GM18517 (cell line): ENCODE measurements around the gene TSGA10IP.

ENCODE experiments used
- ATAC-seq: cut with Tn5 transposase; IDR thresholded peaks from one replicate; pipeline ENCODE4 v1.9.1; 2021; ENCODE audit warnings: mild to moderate bottlenecking, moderate library complexity; ENCODE audit not compliant: unreplicated experiment

The TSGA10IP gene

DNA sequence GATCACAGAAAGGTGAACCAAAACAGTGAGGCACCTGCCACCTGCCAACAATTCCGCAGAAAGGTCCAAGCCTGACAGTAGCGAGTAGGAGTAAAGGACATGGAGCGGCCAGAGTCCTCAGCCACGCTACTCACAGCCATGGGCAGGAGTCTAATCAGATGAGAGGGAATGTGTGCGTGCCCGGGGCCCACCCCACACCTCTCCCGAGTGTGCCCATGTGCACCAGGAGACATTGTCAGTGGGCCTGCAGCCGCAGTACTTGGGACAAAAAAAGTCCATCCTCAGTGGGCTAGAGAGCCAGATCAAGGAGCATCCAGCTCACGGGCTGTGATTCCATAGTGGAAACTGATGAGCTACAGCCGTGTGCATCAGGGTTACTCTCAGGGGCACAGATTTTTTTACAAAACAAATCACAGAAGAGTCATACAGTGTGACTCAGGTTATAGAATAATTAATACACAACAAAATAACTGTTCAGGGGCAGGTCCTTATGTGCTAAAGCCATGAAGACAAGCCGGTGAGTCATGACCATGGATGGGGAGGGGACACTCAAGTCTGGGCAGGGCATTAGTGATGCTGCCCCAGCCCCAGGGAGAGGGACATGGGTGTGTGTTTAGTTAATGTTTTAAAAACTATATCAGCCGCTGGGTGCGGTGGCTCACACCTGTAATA lies 28.3 kb downstream of the TSGA10IP start:
- ATAC-seq = no peak

DNA sequence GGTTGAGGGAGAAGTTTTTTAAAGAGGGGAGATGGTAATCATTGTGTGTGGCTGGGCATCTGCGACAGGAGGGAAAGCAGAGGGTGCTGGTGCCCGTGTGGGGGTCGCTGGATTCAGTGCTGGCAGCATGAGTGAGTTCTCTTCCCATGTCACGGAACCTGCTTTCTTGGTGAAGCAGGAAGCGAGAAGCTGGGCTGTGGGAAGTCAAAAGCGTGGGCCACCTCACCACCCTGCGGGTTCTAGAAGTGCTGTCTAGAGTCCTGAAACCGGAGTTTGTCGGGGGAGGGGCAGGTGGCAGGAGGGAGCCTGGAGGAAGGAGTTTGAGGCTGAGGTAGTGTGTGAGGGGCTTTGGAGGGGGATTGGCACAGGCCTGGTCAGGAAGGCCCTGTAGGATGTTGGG lies 30.5 kb downstream of the TSGA10IP start:
- no peak for ATAC-seq

DNA sequence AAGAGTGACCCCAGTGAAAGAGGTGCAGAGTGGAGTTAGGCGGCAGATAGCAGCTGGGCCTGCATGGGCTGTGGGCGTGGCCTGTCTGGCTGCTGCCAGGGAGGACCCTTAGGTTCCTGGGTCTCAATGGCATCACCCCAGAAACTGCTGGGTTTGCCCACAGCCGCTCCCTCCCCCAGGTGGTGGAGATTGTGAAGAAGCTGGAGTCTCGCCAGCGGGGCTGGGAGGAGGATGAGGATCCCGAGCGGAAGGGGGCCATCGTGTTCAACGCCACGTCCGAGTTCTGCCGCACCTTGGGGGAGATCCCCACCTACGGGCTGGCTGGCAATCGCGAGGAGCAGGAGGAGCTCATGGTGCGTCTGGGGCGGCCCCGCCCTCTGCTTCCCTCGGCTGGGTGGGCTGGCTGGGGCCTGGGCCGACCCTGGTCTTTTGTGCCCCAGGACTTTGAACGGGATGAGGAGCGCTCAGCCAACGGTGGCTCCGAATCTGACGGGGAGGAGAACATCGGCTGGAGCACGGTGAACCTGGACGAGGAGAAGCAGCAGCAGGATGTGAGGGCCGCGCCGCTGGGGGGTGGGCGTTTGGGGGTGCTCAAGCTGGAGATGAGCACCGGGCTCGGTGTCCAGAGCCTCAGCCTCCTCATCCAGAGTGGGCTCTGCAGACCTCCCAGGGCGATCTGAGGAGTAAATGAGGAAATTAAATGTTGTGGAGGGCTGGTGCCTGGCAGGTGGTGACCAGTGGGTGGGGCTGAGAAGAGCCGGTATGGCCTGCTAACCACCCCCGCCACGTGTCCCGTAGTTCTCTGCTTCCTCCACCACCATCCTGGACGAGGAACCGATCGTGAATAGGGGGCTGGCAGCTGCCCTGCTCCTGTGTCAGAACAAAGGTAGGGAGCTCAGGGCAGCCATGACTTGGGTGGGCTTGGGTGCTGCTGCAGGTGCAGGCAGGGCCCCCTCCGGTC lies 31.2 kb downstream of the TSGA10IP start:
- ATAC-seq = no peak

DNA sequence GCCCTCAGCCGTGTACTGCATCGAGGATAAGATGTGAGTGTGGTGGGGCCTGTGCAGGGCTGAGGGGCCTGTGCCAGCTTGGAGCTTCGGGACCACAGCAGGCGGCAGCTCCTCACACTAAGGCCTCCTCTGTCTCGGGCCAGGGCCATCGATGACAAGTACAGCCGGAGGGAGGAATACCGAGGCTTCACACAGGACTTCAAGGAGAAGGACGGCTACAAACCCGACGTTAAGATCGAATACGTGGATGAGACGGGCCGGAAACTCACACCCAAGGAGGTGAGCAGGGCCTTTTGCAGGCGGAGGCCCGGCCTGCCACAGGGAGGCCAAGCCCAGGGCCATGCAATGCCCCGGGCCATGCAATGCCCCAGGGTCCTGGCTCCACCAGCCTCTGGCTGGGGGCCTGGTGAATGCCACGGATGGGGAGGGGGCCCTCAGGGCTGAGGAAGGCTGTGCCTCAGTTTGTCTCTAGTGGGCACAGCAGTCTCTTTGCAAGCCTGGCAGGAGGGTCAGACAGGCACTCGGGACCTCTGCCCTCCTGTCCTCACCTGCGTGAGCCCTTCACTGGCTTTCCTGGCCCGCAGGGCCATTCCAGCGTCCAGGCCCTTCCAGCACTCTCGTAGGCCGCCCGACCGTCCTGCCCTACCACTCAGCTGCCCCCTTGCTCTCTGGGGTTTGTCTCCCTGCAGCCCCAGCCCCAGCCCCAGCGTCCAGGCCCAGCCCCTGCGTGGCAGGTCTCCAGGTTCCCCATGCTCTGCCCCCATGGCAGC lies 32.5 kb downstream of the TSGA10IP start:
- ATAC-seq = no peak

DNA sequence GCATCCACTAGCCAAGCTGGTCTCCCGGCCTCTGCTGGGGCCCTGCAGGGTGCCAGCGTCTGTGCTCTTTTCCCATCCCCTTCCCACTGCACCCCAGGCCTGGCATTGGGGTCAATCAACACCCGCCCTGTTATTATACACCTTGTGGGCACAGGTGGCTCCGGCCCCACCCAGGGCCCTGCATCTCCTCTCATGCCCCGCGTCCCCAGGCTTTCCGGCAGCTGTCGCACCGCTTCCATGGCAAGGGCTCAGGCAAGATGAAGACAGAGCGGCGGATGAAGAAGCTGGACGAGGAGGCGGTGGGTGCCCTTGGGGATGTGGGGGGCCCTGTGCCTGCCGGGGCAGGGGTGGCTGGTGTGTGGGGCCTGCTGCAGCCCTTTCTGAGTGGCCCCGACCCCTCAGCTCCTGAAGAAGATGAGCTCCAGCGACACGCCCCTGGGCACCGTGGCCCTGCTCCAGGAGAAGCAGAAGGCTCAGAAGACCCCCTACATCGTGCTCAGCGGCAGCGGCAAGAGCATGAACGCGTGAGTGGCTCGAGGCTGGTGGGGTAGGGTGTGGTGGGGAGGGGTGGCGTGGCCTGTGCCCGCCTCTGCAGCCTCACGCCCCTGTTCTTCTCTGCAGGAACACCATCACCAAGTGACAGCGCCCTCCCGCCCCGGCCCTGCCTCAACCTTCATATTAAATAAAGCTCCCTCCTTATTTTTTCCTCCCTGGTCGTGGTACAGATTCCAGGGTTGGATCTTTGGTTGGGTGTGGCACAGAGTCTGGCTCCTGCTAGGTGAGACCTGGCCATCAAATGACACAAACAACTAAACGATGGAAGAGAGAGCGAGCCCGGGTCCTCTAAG lies 33.3 kb downstream of the TSGA10IP start:
- no peak for ATAC-seq

DNA sequence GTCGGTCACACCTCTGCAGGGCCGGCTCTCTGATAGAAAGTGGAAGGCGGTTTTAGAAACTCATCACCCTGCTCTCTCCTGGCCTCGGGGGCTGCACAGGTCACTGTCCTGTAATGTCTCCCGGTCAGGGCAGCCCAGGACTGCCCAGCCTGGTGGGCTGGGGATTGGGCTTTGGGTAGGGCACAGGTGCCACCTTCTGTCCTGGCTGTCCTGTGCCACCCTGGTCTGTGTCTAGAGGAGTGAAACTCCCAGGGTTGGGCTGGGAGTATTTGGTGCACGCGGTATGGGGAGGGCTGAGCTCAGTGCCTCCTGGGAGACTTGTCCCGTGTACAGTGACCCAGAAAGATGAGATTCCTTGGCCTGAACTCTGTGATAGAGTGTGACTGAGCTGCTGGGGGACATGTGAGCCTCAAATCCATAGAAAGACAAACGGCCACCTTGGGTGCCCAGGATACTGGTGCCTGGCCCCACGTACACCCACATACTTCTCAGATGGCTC lies 34.0 kb downstream of the TSGA10IP start:
- ATAC-seq = no peak

DNA sequence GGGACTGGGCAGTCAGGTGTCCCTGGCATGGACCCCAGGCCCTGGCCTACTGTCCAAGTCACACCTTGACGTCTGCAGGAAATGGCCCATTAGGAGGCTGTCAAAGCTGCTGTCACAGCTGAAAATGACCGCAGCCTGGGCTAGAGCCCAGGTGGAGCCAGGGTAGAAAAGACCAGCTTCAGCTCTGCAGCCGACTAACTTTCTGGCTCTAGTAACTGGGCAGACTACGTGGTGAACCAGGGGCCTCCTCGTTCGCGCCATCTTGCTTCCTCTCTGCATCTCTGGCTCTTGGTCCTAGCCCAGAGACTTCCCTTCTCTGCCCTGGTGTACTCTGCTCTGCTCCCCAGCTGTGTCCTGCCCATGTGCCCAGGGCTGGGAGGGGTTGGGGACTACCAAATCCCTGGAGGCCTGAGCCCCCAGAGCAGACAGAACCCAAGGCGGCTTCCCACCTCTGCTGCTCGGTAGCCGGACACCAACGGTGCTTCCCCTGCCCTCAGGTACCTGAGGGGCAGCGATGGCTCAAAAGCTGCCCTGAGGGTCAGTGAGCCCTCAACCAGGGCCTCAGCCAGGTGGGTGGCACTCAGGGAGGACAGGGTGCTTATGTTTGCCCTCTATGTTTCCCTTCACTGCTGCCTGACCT lies 35.9 kb downstream of the TSGA10IP start:
- ATAC-seq = no peak

DNA sequence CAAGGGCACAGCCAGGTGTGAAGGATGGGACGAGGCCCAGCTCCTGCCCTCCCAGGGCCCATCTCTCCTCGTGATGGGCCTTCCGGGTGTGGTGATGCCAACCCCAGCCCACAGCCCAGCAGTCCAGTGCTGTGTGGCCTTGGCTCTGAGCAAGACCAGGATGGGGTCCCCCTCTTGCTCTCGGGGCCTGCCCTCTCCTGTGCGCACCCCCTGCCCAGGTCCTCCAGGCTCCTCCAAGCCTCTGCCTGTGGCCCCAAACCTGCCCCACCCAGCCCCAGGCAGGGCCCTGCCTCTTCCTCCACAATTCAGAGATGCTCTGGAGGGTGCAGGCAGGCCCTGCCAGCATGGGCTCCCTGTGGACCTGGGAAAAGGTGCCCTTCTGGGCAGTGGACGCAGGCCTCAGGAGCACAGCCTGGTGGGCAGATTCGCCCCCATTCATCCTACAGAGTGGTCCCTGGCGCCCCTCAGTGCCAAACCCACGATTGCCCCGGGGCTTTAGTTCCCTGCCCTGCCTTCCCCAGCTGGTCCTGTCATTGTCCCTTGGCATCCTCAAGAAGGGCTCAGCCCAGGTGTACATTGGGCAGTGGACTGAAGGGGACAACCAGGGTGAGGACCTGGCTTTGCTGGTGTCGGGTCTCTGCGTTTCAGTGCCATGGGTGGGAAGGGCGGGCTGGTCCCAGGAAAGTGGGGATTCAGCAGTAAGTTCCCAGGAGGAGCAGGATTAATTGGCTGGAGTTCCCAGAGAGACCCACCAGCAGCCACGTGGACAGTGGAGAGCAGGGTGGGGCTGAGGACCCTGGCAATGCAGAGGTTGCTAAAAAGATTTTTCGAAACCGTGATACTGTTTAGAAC lies 36.9 kb downstream of the TSGA10IP start:
- no peak for ATAC-seq

DNA sequence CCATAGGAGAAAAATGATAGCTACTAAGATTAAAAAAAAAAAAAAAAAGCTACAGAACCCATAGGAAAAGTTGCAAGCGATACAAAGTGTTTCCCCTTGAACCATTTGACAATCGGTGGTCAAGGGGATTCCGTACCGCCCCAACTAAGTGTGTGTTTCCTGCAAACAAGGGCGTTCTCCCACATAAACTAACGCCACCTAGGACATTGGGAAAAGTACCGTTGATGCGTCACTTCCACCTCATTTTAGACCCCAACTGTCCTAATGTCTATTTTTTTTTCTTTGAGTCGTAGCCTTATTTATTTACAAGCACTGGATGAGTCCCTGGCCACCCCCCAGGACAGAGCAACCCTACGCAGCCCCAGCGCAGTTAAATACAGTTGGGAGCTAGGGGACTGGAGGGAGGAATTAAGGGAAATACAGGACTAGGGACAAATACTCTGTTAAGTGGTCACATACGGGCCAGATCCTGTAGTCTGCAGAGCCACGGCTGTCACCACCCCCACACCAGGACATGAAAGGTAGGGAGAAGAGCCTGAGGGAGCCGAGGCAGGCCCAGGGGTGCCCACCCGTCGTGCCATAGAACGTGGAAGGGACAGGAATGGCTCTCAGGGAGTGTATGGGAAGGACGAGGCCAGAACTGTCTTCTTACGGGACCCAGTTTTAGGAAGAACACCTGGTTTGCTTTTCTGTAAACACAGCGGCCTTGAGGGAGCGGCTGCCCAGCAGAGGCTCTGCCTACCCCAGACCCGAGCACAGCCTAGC lies 37.7 kb downstream of the TSGA10IP start:
- no peak for ATAC-seq

DNA sequence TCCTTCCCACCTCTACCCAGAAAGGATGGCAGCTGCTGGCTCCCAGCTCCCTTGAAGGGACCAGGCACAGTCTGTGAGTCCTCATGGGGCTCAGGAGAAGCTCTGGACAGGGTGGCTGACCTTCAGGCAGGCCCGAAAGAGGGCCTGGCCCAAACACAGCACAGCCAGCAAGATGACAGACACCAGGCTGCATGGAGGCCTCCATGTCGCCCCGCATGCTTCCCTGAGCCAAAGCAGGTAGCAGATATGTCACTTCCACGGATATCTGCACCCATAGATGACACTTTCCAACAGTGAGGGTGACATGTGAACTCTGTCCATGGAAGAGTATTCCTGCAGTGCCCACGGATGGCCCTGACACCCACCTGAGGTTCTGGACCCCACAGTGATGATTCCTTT lies 38.3 kb downstream of the TSGA10IP start:
- ATAC-seq = no peak

DNA sequence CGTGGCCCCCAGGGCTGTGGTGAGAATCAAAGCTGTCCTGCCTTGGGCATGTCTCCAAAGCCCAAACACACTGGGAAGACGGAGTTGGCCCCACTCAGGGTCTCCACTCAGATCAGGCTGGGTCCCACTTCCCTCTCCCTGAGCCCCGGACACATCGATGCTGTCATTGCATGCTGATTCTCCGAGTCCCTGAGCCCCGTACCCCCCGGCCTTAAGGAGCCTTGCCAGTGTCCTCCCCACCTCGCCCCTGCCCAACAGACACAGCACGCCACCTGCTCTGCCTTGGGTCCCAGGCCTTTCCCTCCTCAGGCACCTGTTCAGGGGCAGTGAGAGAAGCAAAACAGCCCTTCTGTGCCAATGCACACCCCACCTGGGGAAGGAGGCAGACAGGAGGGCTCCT lies 42.1 kb downstream of the TSGA10IP start:
- ATAC-seq = no peak

DNA sequence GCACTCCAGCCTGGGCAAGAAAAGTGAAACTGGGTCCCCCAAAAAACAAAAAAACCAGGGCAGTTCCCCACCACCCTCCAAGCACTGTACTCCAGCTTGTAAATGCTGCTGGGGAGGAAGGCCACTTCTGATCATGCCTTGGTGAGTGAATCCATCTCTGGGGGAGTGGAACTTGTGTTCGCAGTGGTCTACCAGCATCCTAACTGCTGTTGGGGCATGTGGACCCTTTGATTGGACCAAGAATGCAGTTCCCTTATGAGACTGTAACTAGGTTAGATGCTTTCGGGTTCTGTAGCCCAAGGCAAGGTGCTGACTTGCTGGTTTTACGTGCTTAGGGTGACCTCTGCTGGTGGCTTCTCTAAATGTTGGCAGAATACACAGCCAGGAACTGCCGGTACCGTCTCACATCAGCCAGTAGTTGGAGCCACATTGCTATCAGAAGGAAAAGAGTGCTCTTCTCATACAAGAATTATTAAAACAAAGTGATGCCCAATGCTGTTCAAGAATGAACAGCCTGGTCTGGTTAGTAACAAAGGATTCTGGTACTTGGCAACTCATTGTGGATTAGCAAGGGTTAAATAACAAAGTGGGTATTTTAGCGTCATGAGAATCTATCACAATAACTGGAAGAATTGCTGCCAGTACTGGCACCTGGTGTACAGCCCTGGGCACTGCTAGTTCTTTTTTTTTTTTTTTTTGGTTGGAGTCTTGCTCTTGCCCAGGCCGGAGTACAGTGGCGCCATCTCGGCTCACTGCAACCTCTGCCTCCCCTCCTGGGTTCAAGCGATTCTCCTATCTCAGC lies 43.7 kb downstream of the TSGA10IP start:
- peak; percentile 90 for ATAC-seq

DNA sequence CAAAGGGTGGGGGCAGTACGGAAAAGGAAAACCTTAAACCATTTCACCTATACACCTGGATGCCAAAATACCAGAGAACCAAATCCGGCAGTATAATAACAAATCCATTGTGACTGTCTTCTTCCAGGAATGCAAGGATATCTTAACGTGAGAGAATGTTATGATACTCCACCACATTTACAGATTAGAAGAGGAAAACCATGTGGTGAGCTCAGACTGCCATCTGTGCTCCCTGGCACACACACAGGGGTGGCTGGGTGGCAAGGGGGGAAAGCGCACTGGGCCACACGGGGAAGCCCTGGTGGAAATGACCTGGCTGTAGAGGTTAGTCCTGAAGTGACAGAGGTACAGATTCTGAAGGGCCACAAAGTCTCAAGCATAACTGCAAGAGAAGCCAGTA lies 46.8 kb downstream of the TSGA10IP start:
- no peak for ATAC-seq

DNA sequence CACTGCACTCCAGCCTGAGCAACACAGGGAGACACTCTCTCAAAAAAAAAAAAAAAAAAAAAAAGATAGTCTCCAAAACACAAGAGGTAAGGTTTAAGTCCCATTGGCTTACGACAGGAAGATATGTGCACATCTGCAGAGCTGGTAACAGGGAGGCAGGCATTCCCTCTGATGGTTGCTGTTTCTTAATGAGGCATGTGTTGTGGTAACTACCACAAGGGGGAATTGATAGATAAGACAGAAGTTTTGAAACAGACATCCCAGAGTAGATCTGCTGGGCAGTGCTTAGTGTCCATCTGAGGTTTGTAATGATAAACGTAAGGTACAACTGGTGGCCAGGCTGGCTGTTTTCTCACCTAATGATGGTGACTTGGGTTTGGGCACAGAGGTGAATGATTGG lies 52.0 kb downstream of the TSGA10IP start:
- ATAC-seq = no peak

DNA sequence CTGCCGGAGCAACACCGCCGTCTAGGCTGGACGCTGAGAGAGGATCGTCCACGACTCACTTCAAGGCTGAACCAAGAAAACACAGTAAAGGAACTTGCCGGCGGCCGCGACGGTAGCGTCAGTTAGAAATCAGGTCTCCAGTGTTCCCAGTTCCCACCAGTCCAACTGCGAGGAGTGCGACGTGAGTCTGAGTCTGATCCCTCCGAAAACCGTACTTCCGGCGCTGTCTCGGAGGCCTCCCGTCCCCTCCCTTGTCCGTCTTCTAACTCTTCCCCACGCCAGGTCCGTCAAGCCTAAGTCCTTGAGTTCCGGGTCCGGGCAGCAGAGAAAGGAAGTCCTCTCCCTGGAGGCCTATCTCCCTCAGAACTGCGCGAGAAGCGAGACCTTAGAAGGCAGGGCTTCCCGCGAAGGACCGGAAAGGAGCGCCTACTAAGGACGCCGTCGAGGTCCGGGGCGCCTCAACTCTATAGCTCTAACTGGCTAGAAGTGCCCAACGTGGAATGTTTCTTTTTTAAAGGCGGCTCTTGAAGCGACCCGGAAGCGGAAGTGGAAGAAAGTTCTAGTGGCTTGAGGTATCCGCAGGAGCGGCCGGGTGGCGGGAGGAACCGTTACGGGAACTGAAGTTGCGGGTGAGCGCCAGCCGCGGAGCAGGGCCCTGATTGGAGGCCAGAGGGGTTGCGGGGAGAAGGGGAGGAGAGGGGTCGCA lies 56.8 kb downstream of the TSGA10IP start, which contains the start of the genes BANF1 and EIF1AD:
BANF1 (plus strand) TSS at position 562 of the 706 bp plus-strand sequence. CDS start 748 bp downstream, outside the sequence.
EIF1AD (minus strand) TSS at position 216 of the 706 bp plus-strand sequence. CDS start 1,768 bp downstream, outside the sequence.
- peak; percentile 75 for ATAC-seq

DNA sequence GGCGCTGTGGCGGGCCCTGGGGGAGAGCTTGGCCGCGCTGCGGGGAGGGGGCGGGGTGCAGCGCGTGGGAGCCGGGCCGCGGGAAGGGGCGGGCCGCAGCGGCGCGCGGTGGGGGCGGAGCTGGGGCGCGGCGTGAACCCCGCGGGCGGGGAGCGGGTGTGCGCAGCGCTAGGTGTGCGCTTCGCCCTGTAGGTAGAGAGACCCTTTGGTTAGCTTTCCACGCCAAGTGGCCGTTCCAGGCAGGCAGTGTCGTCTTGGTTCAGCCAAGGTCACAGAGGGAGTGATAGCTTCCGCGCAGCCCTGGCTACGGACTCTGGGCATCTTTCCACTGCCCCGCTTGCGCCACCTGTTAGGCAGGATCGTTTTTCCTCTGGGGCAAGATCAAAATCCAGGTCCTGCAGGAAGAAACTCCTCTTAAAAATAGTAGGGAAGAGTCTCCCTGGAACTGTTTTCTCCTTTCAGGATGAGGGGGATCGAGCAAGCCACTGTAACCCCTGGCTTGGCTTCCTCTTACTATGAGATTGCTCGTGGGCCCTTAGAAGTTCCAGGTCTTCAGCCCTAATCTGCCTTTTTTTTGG lies 57.5 kb downstream of the TSGA10IP start:
- peak; percentile 21 for ATAC-seq
